B cell (primary cell): ENCODE data around the gene TMED10. TPM values are rescaled to one million over a fixed set of nuclear protein-coding genes. Genes with fewer than 3 reads are reported as not detected.

Experiments
- ATAC-seq: fragments of 200-7000 bp; cut with Tn5 transposase; one replicate; pipeline ENCODE4 v1.10.0; 2021; ENCODE audit warnings: low read depth, mild to moderate bottlenecking, moderate number of reproducible peaks, moderate library complexity
- CTCF ChIA-PET: fragments of 350-600 bp; sonication (Branson Sonifier 250); formaldehyde crosslinking; loops from one replicate; lab custom pipeline; 2021; ENCODE audit warnings: antibody characterized with exemption, inconsistent platforms; lab: Charles Lee
- POLR2A ChIA-PET: fragments of 350-600 bp; sonication (Branson Sonifier 250); formaldehyde crosslinking; loops from one replicate; lab custom pipeline; 2021; ENCODE audit warnings: antibody characterized with exemption; lab: Charles Lee
- DNase-seq: peaks from one replicate; pipeline ENCODE4 v3.0.0; 2013
- H2AFZ ChIP-seq: 2 replicates; pipeline ENCODE4 v1.6.1; 2012; ENCODE audit warnings: mild to moderate bottlenecking, low read depth, low read length; ENCODE audit not compliant: insufficient read depth, poor library complexity, severe bottlenecking
- H3K27ac ChIP-seq, 2 donors: 1 replicate in 1 of 2; 2 replicates in 1 of 2; pipeline ENCODE4 v1.5.1; 2012 to 2013; ENCODE audit warnings: low read length in 2 of 2, mild to moderate bottlenecking in 2 of 2, moderate library complexity in 1 of 2
- H3K27me3 ChIP-seq, 4 experiments: fragments of 200-600 bp in 1 of 4; sonication (generic) in 1 of 4; replicated peaks in 1 of 4; 1 replicate in 2 of 4; 2 replicates in 2 of 4; pipeline versions ENCODE4 v1.6.1 to v1.7.0; 2013 to 2016; ENCODE audit warnings: low read length in 3 of 4, mild to moderate bottlenecking in 2 of 4, mixed read lengths in 1 of 4, moderate library complexity in 1 of 4; ENCODE audit not compliant: insufficient read depth in 4 of 4, control insufficient read depth in 3 of 4; ENCODE audit errors: control extremely low read depth in 1 of 4
- H3K36me3 ChIP-seq, 2 experiments: replicated peaks in 1 of 2; 1 replicate in 1 of 2; 2 replicates in 1 of 2; pipeline versions ENCODE4 v1.6.1 to v1.7.1; 2013; ENCODE audit warnings: low read length in 1 of 2; ENCODE audit not compliant: insufficient read depth in 2 of 2, control insufficient read depth in 1 of 2; ENCODE audit errors: control extremely low read depth in 1 of 2, extremely low read depth in 1 of 2
- H3K4me1 ChIP-seq, 2 donors: fragments of 200-600 bp in 1 of 2; sonication (generic) in 1 of 2; 1 replicate in 1 of 2; 2 replicates in 1 of 2; pipeline versions ENCODE4 v1.5.1 to v1.6.1; 2013 to 2017; ENCODE audit warnings: low read length in 2 of 2; ENCODE audit not compliant: control insufficient read depth in 2 of 2, insufficient read depth in 2 of 2
- H3K4me2 ChIP-seq: replicated peaks from 2 replicates; pipeline ENCODE3; 2012; ENCODE audit warnings: mild to moderate bottlenecking, low read depth, low read length; ENCODE audit not compliant: poor library complexity, severe bottlenecking
- H3K4me3 ChIP-seq, 5 experiments: fragments of 200-600 bp in 1 of 5; sonication (generic) in 1 of 5; 1 replicate in 3 of 5; 2 replicates in 2 of 5; pipeline versions ENCODE4 v1.5.1 to v1.7.0; 2011 to 2016; ENCODE audit warnings: low read length in 4 of 5, mild to moderate bottlenecking in 4 of 5, low read depth in 2 of 5, control low read depth in 1 of 5, moderate library complexity in 1 of 5; ENCODE audit not compliant: insufficient read depth in 1 of 5; ENCODE audit errors: control extremely low read depth in 1 of 5, extremely low read depth in 1 of 5
- H3K79me2 ChIP-seq: fragments of 200-600 bp; sonication (generic); one replicate; pipeline ENCODE4 v1.6.0; 2016; ENCODE audit warnings: low read length; ENCODE audit not compliant: control insufficient read depth, insufficient read depth
- H3K9ac ChIP-seq: fragments of 200-600 bp; sonication (generic); 2 replicates; pipeline ENCODE4 v1.6.1; 2017; ENCODE audit warnings: mild to moderate bottlenecking, low read length, moderate library complexity
- H3K9me3 ChIP-seq, 3 donors: one replicate each; pipeline versions ENCODE4 v1.6.1 to v1.7.1; 2013; ENCODE audit warnings: low read length in 2 of 3; ENCODE audit not compliant: control insufficient read depth in 2 of 3, insufficient read depth in 1 of 3; ENCODE audit errors: control extremely low read depth in 1 of 3
- H4K20me1 ChIP-seq: 2 replicates; pipeline ENCODE4 v1.6.0; 2012; ENCODE audit warnings: mild to moderate bottlenecking, low read length; ENCODE audit not compliant: insufficient read depth, control insufficient read depth, poor library complexity, severe bottlenecking
- H3K27ac Mint-ChIP-seq: one replicate; pipeline ENCODE4 v1.8.0; 2021; ENCODE audit warnings: mixed read lengths
- H3K27me3 Mint-ChIP-seq: one replicate; pipeline ENCODE4 v1.8.0; 2021; ENCODE audit warnings: mixed read lengths
- H3K4me1 Mint-ChIP-seq: one replicate; pipeline ENCODE4 v1.8.0; 2021; ENCODE audit warnings: mixed read lengths
- H3K4me3 Mint-ChIP-seq: one replicate; pipeline ENCODE4 v1.8.0; 2021; ENCODE audit warnings: mixed read lengths
- H3K9me3 Mint-ChIP-seq: one replicate; pipeline ENCODE4 v1.8.0; 2022; ENCODE audit warnings: mixed read lengths; ENCODE audit not compliant: insufficient read depth
- EZH2 ChIP-seq: IDR thresholded peaks from 2 replicates; pipeline ENCODE4 v1.6.1; 2012; ENCODE audit warnings: borderline replicate concordance, low read depth, mild to moderate bottlenecking, moderate library complexity, low read length; ENCODE audit not compliant: insufficient read depth, poor library complexity, severe bottlenecking
- WGBS: methylation state at CpG from one replicate; pipeline ENCODE4 v1.1.5; 2013; ENCODE audit warnings: missing lambda C conversion rate; ENCODE audit not compliant: insufficient coverage; 5-methylcytosine and 5-hydroxymethylcytosine counted together
- intact Hi-C: fragments of 100-400 bp; cut with micrococcal nuclease; formaldehyde crosslinking; loops from one replicate; pipeline ENCODE4 v1.10.0; 2022
- polyA plus RNA-seq: library from polyadenylated mRNA; depleted of rRNA; stranded (reverse); fragments of >200 nt; gene quantifications from 2 replicates; pipeline ENCODE4 v1.2.3, GENCODE V29; 2012
- total RNA-seq, 2 donors: library from RNA; stranded (reverse); fragments of 120-200 nt in 1 of 2; gene quantifications; 1 replicate in 1 of 2; 2 replicates in 1 of 2; pipeline versions ENCODE4 v1.2.3 to v1.2.4, GENCODE V29; 2013 to 2022
- TF ChIP-seq, protein P1 (sequence below): fragments of 200-600 bp; IDR thresholded peaks from one replicate; pipeline ENCODE4 v1.8.0; 2022; ENCODE audit warnings: antibody characterized with exemption, mild to moderate bottlenecking

Gene TMED10
- total and polyA plus RNA-seq, 2 donors (not counting 1 experiment from before 2014, with no cell fraction given): 72.0 to 111 TPM

DNA sequence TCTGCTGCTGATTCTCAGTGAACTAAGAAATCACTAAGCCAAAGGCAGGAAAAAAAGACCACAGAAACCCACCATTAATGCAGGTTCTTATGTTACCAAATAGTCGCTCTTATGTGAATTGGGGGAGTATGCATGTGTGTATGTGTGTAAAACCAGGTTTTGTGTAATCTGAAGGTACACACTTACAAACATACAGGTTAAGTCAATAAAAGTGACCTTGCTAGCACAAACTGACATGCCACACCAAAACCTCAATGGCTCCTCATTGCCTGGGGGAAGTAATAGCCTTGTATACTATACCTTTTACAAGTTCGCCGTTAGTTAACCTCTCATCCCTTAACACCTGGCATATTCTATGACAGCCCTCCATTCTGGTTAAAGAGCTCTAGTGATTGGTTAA is 29.8 kb upstream of the TMED10 start:
- Histone ChIP-seq H2AFZ (no peak overlapping the region), H3K27me3 (no peaks in the 10 kb centered on the region), H3K27ac (no peak overlapping the region), H4K20me1 (no peaks in the 10 kb centered on the region), H3K36me3 (no peaks in the 10 kb centered on the region), H3K4me3 (no peak overlapping the region), H3K79me2 (no peaks in the 10 kb centered on the region), H3K4me1 (peaks cover 0 to 6% of the 10 kb centered on the region in 2 donors), H3K9ac (no peak overlapping the region), H3K9me3 (no peaks in the 10 kb centered on the region), H3K4me2 (no peak overlapping the region)
- WGBS: 100% methylated on average over 1 of the region's 3 CpGs
- intact Hi-C loops: no loop called here
- ChIA-PET CTCF (no interaction called here), POLR2A (no interaction called here)
- Mint-ChIP-seq H3K27ac (no peak overlapping the region), H3K9me3 (no peaks in the 10 kb centered on the region), H3K4me1 (peaks cover 7% of the 10 kb centered on the region), H3K27me3 (peaks cover 5% of the 10 kb centered on the region), H3K4me3 (no peak overlapping the region)
- DNase-seq: no peak
- no peak for TF ChIP-seq EZH2
- TF ChIP-seq, protein P1, sequence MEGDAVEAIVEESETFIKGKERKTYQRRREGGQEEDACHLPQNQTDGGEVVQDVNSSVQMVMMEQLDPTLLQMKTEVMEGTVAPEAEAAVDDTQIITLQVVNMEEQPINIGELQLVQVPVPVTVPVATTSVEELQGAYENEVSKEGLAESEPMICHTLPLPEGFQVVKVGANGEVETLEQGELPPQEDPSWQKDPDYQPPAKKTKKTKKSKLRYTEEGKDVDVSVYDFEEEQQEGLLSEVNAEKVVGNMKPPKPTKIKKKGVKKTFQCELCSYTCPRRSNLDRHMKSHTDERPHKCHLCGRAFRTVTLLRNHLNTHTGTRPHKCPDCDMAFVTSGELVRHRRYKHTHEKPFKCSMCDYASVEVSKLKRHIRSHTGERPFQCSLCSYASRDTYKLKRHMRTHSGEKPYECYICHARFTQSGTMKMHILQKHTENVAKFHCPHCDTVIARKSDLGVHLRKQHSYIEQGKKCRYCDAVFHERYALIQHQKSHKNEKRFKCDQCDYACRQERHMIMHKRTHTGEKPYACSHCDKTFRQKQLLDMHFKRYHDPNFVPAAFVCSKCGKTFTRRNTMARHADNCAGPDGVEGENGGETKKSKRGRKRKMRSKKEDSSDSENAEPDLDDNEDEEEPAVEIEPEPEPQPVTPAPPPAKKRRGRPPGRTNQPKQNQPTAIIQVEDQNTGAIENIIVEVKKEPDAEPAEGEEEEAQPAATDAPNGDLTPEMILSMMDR: no peak
- no peak for ATAC-seq

GRCh38 chr14:75205591-75205990 is 29.2 kb upstream of the TMED10 start:
- WGBS: 55% methylated on average over 2 of the region's 3 CpGs
- Mint-ChIP-seq H3K4me1 (peaks cover 2% of the 10 kb centered on the region), H3K27me3 (no peaks in the 10 kb centered on the region), H3K4me3 (no peak overlapping the region), H3K9me3 (no peaks in the 10 kb centered on the region), H3K27ac (no peak overlapping the region)
- ChIA-PET POLR2A (no interaction called here), CTCF (no interaction called here)
- intact Hi-C loops: no loop called here
- Histone ChIP-seq H3K9ac (no peak overlapping the region), H4K20me1 (no peaks in the 10 kb centered on the region), H3K27ac (no peak overlapping the region), H3K27me3 (no peaks in the 10 kb centered on the region), H2AFZ (no peak overlapping the region), H3K4me1 (peaks cover 0 to under 1% of the 10 kb centered on the region in 2 donors), H3K4me2 (no peak overlapping the region), H3K4me3 (no peak overlapping the region), H3K9me3 (no peaks in the 10 kb centered on the region), H3K79me2 (no peaks in the 10 kb centered on the region), H3K36me3 (no peaks in the 10 kb centered on the region)
- no peak for TF ChIP-seq EZH2
- TF ChIP-seq, protein P1: no peak
- ATAC-seq (no peak), DNase-seq (no peak)
